GM18873 (cell line): ENCODE measurements around the gene PYROXD2.

Source experiments
- ATAC-seq: cut with Tn5 transposase; IDR thresholded peaks from one replicate; pipeline ENCODE4 v1.9.1; 2021; ENCODE audit warnings: mild to moderate bottlenecking, moderate library complexity, moderate number of reproducible peaks; ENCODE audit not compliant: unreplicated experiment, low FRiP score

The PYROXD2 gene

GRCh38 chr10:98417481-98417959 is 2.5 kb upstream of the PYROXD2 start:
- no peak for ATAC-seq

GRCh38 chr10:98416606-98417388 is 1.8 kb upstream of the PYROXD2 start:
- no peak for ATAC-seq

GRCh38 chr10:98415731-98416119 is 743 bp upstream of the PYROXD2 start:
- no peak for ATAC-seq

GRCh38 chr10:98414578-98414931 is 427 bp downstream of the PYROXD2 start:
- no peak for ATAC-seq

GRCh38 chr10:98411768-98412167 is 3.2 kb downstream of the PYROXD2 start:
- ATAC-seq, result no peak

- ATAC-seq, result no peak
Measured at GRCh38 chr10:98411166-98411565, 3.8 kb downstream of the PYROXD2 start.

- ATAC-seq, result no peak
Measured at GRCh38 chr10:98410759-98411158, 4.2 kb downstream of the PYROXD2 start.

GRCh38 chr10:98410135-98410743 is 4.7 kb downstream of the PYROXD2 start:
- no peak for ATAC-seq

- no peak for ATAC-seq
Measured at GRCh38 chr10:98408799-98409198, 6.2 kb downstream of the PYROXD2 start.

- no peak for ATAC-seq
Measured at GRCh38 chr10:98407744-98408241, 7.2 kb downstream of the PYROXD2 start.

GRCh38 chr10:98407017-98407743 is 7.8 kb downstream of the PYROXD2 start:
- no peak for ATAC-seq

- no peak for ATAC-seq
Measured at GRCh38 chr10:98405422-98405821, 9.6 kb downstream of the PYROXD2 start.

- no peak for ATAC-seq
Measured at GRCh38 chr10:98404571-98405359, 10.2 kb downstream of the PYROXD2 start.

GRCh38 chr10:98403812-98404504 is 11.0 kb downstream of the PYROXD2 start:
- ATAC-seq, result no peak

- ATAC-seq, result no peak
Measured at GRCh38 chr10:98402931-98403718, 11.9 kb downstream of the PYROXD2 start.

GRCh38 chr10:98402478-98402877 is 12.5 kb downstream of the PYROXD2 start:
- ATAC-seq, result no peak

- ATAC-seq, result no peak
Measured at GRCh38 chr10:98400482-98400881, 14.5 kb downstream of the PYROXD2 start.

- no peak for ATAC-seq
Measured at GRCh38 chr10:98399784-98400183, 15.2 kb downstream of the PYROXD2 start.

- no peak for ATAC-seq
Measured at GRCh38 chr10:98397089-98397600, 17.8 kb downstream of the PYROXD2 start.
